Kidney (tissue), 14 donors: ENCODE data around the gene CEP131. TPM values are rescaled to one million over a fixed set of nuclear protein-coding genes. Genes with fewer than 3 reads are reported as not detected.

ENCODE experiments used
- DNase-seq, 5 donors: peaks; one replicate each; pipeline ENCODE4 v3.0.0-alpha.2; 2013 to 2020
- FAIRE-seq: peaks from 2 replicates; lab custom pipeline; 2012; peaks lifted over from hg19 to GRCh38; lab: Jason Lieb, UNC
- H3K27ac ChIP-seq, 2 donors: one replicate each; pipeline ENCODE4 v1.7.0; 2013; ENCODE audit warnings: low read depth in 2 of 2, low read length in 2 of 2, inconsistent platforms in 1 of 2
- H3K27me3 ChIP-seq: one replicate; pipeline ENCODE4 v1.7.1; 2013; ENCODE audit warnings: low read length, inconsistent platforms; ENCODE audit not compliant: control insufficient read depth, insufficient read depth
- H3K36me3 ChIP-seq, 3 donors: one replicate each; pipeline versions ENCODE4 v1.7.0 to v1.7.1; 2013; ENCODE audit warnings: low read length in 3 of 3, control low read depth in 1 of 3, inconsistent platforms in 1 of 3; ENCODE audit not compliant: insufficient read depth in 3 of 3, control insufficient read depth in 2 of 3
- H3K4me1 ChIP-seq, 3 donors: one replicate each; pipeline versions ENCODE4 v1.7.0 to v1.7.1; 2013; ENCODE audit warnings: low read length in 3 of 3, inconsistent platforms in 1 of 3, low read depth in 1 of 3; ENCODE audit not compliant: control insufficient read depth in 2 of 3, insufficient read depth in 2 of 3
- H3K4me3 ChIP-seq, 3 donors: one replicate each; pipeline versions ENCODE4 v1.7.0 to v1.8.1; 2013; ENCODE audit warnings: low read length in 3 of 3, control low read depth in 1 of 3, inconsistent platforms in 1 of 3
- H3K9ac ChIP-seq, 3 donors: one replicate each; pipeline versions ENCODE4 v1.7.0 to v1.7.1; 2013; ENCODE audit warnings: low read length in 3 of 3, control low read depth in 1 of 3, inconsistent platforms in 1 of 3
- H3K9me3 ChIP-seq, 3 donors: one replicate each; pipeline versions ENCODE4 v1.7.0 to v1.7.1; 2013; ENCODE audit warnings: low read length in 3 of 3, control low read depth in 1 of 3, inconsistent platforms in 1 of 3; ENCODE audit not compliant: control insufficient read depth in 2 of 3, insufficient read depth in 1 of 3
- intact Hi-C: fragments of 100-400 bp; cut with DNase I; formaldehyde crosslinking; loops from one replicate; pipeline ENCODE4 v1.11.1; 2022
- polyA plus RNA-seq: library from polyadenylated mRNA; stranded (reverse); fragments of 350-450 nt; fragmentation: Illumina TruSeq; extraction: RNeasy Lipid Tissue Mini Kit (QIAGEN cat#74804); gene quantifications from one replicate; pipeline ENCODE4 v1.2.3, GENCODE V29; 2014; ENCODE audit warnings: low read depth, low replicate concordance; ENCODE audit not compliant: insufficient read depth
- total RNA-seq: library from RNA; stranded (reverse); fragmentation: NEBNext Ultra II Directional; extraction: Animal tissue kit (Norgen Biotek cat#: 25700); gene quantifications from one replicate; pipeline ENCODE4 v1.2.1, GENCODE V29; 2021
- TF ChIP-seq, protein P1 (sequence below): IDR thresholded peaks from 3 replicates; pipeline ENCODE4 v1.5.1; 2012; ENCODE audit warnings: mild to moderate bottlenecking, moderate library complexity, borderline replicate concordance; ENCODE audit not compliant: insufficient read depth; ENCODE audit errors: extremely low read depth
- donor health status: control.
- donor health status: control.
- donor health status: control.
- donor health status: control.
- donor health status: control.
- donor health status: DM: yes; HTN: yes; CAD: no.
- donor health status: Normal renal cell carcinoma (clear cell type).

Gene CEP131
- total and polyA plus RNA-seq, 2 donors from 2014 or later, result 6.9 to 7.5 TPM

DNA sequence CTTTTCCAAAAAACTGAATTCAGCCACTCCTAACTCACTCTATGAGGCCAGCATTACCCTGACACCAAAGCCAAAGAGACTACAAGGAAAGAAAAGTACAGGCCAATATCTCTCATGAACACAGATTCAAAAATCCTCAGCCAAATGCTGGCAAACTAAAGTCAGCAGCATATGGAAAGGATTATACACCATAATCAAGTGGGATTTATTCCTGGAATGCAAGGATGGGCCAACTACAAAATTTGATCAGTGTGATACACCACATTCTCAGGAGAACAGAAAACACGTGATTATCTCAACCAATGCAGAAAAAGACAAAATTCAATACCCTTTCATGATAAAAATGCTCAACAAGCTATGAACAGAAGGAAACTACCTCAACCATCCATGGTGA lies 49.0 kb downstream of the CEP131 start:
- intact Hi-C loops, result no loop called here
- no peak for DNase-seq
- H3K27ac ChIP-seq, result no peak overlapping the region
- no peaks in the 10 kb centered on the region for H3K36me3 ChIP-seq
- no peak overlapping the region for H3K4me3 ChIP-seq
- no peak for FAIRE-seq
- H3K27me3 ChIP-seq, result no peaks in the 10 kb centered on the region
- H3K9me3 ChIP-seq, result no peaks in the 10 kb centered on the region
- TF ChIP-seq, protein P1, sequence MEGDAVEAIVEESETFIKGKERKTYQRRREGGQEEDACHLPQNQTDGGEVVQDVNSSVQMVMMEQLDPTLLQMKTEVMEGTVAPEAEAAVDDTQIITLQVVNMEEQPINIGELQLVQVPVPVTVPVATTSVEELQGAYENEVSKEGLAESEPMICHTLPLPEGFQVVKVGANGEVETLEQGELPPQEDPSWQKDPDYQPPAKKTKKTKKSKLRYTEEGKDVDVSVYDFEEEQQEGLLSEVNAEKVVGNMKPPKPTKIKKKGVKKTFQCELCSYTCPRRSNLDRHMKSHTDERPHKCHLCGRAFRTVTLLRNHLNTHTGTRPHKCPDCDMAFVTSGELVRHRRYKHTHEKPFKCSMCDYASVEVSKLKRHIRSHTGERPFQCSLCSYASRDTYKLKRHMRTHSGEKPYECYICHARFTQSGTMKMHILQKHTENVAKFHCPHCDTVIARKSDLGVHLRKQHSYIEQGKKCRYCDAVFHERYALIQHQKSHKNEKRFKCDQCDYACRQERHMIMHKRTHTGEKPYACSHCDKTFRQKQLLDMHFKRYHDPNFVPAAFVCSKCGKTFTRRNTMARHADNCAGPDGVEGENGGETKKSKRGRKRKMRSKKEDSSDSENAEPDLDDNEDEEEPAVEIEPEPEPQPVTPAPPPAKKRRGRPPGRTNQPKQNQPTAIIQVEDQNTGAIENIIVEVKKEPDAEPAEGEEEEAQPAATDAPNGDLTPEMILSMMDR, result no peak
- no peaks in the 10 kb centered on the region for H3K4me1 ChIP-seq
- no peak overlapping the region for H3K9ac ChIP-seq

DNA sequence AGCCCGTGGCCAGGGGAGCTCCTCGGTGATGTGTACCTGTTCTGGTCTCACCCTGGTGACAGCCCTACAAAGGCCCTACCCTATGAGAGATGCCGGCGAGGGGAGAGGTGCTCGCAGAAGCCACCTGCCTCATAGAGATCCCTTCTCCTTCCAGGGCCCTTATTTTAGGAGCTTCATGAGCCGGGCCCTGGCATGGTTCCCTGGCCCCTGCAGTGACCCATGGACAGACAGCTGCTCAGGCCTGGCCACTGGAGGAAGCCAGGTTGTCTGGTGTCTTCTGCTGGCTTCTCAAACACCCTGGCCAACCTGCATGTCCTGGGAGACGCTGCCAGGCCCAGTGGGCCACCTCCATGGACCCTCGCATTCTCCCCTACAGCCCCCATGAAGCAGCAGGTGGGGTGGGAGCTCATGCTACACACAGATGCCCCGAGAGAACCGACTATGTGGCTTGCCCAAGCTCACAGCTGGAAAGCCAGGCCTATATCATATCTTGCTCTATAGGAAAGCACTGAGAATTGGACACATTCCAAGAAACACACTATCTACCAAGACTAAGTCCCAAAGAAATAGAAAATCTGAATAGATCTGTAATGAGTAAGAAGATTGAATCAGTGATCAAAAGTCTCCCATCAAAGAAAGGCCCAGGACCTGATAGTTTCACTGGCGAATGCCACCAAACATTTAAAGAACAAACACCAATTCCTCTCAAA lies 49.6 kb downstream of the CEP131 start:
- TF ChIP-seq, protein P1, result no peak
- no peaks in the 10 kb centered on the region for H3K9me3 ChIP-seq
- H3K4me3 ChIP-seq, result no peak overlapping the region
- no peaks in the 10 kb centered on the region for H3K36me3 ChIP-seq
- H3K27me3 ChIP-seq, result no peaks in the 10 kb centered on the region
- no peak overlapping the region for H3K9ac ChIP-seq
- no peak overlapping the region for H3K27ac ChIP-seq
- no peaks in the 10 kb centered on the region for H3K4me1 ChIP-seq
- DNase-seq, result no peak
- no peak for FAIRE-seq
- intact Hi-C loops, result no loop called here

DNA sequence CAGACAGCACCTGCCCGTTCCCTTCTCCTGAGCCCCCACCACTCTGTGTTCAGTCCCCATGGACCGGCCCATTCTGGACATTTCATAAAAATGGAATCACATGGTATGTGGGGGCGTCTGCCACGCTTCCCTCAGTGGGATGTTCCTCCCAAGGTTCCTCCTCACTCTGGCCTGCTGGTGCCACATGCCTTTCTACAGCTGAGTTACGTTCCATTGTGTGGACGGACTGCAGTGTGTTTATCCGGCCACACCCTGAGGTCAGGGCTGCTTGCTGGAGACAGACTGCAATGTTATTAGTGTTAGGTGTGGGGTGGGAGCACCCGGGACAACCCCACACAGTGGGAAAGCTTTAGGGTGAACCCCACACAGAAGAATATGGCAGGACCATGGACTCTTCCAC lies 50.8 kb downstream of the CEP131 start:
- H3K36me3 ChIP-seq, result no peaks in the 10 kb centered on the region
- DNase-seq (no peak), FAIRE-seq (no peak)
- H3K9me3 ChIP-seq, result no peaks in the 10 kb centered on the region
- H3K27me3 ChIP-seq, result no peaks in the 10 kb centered on the region
- no peak overlapping the region for H3K27ac ChIP-seq
- H3K4me3 ChIP-seq, result no peak overlapping the region
- no peak overlapping the region for H3K9ac ChIP-seq
- TF ChIP-seq, protein P1, result no peak
- intact Hi-C loops, result no loop called here
- no peaks in the 10 kb centered on the region for H3K4me1 ChIP-seq
